Eye (tissue), 1 donor: Measurements from ENCODE around the gene MTREX.

Source experiments
- DNase-seq: peaks from one replicate; pipeline ENCODE4 v3.0.0-alpha.2; 2015

MTREX gene

DNA sequence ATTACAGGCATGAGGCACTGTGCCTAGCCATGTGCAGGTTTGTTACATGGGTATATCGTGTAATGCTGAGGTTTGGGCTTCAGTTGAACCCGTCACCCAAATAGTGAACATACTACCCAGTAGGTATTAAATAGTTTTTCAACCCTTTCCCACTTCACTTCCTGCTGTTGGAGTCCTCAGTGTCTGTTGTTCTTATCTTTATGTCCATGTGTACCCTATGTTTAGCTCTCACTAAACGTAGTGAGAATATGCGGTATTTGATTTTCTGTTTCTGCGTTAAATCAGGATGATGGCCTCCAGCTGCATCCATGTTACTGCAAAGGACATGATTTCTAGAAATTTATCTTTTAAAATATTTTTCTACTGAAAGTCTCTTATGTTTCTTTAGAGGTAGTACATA is 17.8 kb downstream of the MTREX start:
- DNase-seq, result no peak

DNA sequence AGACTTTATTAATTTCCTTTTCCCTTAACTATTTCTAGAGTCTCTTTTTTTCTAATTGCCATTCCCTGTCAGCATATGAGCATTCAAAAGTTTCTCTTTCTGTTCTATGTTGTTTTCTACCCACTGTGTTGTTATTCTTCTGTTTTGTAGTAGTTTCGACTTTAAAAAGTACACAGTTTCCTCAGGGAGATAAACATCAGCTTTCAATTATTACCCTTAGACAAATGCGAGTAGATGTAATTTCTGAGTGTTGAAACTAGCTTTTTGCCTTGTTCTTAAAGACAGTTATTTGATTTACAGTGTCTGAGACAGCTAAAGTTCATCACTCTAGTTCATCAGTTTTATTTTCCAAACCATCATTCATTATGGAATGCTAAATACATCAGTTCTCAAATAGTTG is 19.5 kb downstream of the MTREX start:
- DNase-seq, result no peak

DNA sequence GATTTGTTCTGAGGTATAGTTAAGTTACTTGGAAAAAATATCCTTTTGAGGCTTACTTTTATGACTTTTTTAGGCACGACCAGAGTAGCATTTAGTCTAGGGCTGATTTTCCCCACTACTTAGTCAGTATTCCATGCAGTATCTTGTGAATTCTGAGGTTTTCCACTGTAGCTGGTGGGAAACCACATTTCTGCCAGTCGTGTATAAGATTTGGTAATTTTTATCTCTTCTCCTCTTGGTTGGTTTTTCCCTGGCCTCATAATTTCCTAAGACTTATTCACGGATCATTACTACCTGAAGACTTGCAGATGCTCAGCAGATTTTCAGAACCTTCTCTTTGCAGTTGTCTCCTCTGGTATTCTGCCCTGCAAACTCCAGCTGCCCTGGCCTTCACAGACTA is 23.5 kb downstream of the MTREX start:
- DNase-seq, result no peak

DNA sequence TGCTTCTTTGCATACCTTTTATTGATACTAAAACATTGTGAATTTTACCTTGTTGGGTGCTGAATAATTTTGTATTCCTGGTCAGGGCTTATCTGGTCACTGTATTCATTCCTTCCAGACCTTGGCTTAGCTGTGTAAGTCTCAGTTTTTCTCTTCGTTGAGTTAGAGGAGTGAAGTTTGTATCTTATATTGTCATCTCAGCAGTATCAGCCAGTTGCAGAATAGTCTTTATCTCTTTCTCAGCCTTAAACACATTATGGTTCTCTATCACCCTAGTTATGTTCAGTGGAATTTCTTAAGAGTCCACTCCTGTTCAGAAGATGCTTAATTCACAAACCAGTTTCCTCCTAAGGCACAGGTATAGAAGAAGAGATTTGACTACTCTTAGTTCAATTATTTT is 25.2 kb downstream of the MTREX start:
- DNase-seq, result no peak

DNA sequence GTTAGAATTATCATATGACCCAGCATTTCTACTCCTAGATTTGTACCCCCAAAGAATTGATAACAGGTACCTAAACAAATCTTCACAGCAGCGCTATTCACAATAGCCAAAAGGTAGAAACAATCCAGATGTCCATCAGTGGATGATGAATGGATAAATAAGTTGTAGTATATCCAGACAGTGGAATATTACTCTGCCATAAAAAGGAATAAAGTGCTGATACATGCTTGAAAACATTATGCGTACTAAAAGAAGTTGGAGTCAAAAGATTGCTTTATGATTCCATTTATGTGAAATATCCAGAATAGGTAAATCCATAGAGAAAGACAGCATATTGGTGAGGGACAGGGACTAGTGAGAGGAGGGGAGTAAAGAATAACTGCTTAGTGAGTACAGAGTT is 26.0 kb downstream of the MTREX start:
- DNase-seq, result no peak

DNA sequence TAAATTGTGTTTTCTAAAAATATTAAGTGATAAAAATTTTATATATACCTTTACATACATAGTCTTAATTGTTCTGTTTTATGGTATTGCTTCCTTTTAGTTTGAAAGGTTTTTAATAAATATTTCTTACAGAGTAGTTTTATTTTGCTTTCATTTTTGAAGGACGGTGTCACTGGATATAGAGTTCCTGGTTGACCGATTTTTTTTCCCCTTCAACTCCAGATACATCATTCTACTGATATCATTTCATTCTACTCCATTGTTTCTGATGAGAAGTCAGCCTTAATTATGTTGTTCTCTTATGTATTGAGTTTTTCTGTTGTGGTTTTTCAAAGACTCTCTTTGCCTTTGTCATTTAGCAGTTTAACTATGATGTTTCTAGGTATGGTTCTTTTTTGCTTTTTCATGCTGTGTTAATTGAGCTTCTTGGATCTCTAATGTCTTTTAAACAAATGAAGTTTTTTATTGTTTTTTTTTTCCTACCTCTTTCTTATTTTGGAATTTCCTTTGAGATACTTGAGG is 30.4 kb downstream of the MTREX start:
- no peak for DNase-seq

DNA sequence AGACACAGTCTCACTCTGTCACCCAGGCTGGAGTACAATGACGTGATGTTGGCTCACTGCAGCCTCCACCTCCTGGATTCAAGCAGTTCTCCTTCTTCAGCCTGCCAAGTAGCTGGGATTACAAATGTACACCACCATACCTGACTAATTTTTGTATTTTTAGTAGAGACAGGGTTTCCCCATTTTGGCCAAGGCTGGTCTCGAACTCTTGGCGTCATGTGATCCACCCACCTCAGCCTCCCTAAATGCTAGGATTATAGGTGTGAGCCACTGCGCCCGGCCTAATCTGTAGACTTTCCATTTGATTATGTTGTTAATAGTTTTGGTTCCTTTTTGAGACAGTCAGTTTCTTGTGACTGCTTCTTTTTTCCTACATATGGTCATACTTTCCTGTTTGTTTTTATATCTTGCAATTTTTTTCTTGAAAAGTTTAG is 31.0 kb downstream of the MTREX start:
- no peak for DNase-seq

DNA sequence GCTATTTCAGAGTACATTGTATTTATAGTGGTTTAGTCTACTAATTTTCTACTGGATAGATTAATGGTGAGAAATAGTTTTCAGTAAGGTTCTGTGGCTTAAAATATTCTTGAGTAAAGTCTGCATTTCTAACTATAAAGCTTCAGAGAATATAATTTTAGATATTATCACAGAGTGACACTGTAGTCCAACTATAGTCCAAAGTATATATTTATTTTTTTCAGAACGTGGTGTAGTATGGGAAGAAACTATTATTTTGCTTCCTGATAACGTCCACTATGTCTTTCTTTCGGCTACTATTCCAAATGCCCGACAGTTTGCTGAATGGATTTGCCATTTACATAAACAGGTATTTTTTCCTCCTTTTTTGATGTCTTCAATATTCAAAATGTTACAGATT is 35.3 kb downstream of the MTREX start:
- no peak for DNase-seq

DNA sequence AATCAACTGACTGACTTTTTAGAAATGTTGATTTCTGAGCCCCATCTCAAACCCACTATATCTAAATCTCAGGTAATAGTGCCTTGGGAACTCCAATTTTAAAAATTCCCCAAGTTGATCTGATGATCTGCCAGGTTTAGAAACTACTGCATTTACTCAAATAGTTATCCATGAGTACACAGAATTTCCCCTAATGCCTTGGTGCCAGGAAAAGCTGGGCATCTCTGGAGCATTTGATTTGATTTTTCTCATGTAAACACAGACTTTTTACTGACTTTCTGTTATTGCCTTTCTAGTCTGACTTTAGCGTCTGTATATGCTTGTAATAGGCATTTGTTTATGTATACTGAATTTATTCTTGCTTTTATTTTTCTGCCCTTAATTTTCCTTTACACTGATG is 35.8 kb downstream of the MTREX start:
- no peak for DNase-seq

DNA sequence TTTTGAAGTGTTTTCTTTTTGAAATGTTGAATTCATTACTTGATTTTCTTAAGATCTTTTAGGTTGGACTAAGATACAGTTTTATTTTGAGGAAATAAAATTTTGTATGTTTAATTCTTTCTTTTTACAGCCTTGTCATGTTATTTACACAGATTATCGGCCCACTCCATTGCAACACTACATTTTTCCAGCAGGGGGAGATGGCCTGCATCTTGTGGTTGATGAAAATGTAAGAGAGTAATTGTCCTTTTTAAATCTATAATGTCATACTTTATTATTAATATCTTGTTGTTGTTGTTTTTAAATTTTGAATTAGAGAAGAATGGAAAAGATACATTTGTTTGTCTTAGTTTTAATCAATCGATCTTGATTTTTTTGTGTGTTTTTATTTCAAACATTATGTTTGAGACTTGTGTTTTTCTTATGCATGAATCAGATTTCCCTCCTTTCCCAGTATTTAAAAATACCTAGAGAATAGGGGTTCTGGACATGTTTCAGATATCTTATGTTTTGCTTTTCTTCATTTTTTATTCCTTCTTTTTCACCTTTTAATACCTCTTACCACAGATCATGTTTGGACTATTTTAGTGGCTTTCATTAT is 36.7 kb downstream of the MTREX start:
- peak; percentile 89 for DNase-seq

DNA sequence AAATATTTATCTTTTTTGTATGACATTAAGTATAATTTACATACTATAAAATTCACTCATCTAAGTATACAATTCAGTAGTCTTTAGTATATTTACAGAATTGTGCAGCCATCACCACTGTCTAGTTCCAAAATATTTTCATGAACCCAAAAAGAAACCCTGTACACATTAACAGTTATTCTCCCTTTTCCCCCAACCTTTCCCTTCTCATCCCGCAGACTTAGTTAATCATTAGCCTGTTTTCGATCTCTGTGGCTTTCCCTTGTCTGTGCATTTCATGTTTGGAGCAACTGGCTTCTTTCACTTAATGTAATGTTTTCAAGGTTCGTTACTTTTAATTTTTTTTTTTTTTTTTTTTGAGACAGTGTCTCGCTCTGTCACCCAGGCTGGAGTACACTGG is 37.5 kb downstream of the MTREX start:
- no peak for DNase-seq

DNA sequence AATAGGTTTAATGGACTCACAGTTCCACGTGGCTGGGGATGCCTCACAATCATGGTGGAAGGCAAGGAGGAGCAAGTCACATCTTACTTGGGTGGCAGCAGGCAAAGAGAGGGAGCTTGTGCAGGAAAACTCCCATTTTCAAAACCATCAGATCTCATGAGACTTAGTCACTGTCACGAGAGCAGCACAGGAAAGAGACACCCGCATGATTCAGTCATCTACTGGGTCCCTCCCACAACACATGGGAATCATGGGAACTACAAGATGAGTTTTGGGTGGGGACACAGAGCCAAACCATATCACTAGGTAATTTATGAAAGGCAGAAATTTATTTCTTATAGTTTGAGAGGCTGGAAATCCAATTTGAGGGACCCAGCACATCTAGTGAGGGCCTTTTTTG is 40.0 kb downstream of the MTREX start:
- no peak for DNase-seq

DNA sequence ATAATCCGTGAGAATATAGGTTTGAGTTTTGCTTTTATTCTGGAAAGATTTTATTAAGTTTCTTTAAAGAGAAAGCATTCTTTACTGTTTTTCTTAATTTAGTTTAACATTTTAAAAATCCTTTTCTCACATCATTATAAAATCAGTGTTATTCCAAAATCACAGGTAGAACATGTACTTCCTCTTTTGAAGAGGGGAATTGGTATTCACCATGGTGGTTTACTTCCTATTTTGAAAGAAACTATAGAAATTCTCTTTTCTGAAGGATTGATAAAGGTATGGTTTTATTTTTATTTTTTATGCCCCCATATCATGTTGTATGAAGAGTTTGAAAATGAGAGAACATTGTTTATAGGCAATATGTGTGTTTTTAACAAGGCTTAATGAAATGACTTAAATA is 43.0 kb downstream of the MTREX start:
- DNase-seq, result no peak

DNA sequence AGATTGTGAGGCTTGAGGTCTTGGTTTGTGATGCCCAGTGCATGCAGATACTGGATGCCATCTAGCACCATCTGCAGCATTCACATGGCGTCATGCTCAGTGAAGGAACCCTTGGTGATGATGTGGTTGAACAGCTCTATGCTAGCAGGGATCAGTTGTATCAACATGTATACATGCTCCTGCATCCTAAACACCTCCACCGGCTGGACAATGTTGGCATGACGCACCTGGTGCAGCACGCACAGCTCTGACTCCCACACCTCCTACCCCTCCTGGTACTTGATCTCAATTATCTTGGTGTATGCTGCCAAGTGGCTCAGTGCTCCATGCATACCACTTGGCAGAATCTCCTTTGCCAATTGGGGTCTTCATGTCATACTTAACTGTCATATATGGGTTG is 49.1 kb downstream of the MTREX start:
- no peak for DNase-seq

DNA sequence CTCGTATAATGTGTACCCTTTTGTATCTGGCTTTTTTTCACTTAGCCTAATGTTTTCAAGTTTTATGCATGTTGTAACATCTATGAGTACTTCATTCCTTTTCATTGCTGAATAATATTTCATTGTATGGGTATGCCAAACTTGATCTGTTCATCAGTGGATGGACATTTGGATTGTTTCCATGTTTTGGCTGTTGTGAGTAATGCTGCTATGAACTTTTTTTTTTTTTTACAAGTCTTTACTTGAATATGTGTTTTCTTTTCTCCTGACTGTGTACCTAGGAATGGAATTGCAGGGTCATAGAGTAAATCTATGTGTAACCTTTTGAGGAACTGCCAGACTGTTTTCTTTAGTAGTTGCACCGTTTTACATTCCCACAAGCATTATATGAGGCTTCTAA is 52.4 kb downstream of the MTREX start:
- no peak for DNase-seq

DNA sequence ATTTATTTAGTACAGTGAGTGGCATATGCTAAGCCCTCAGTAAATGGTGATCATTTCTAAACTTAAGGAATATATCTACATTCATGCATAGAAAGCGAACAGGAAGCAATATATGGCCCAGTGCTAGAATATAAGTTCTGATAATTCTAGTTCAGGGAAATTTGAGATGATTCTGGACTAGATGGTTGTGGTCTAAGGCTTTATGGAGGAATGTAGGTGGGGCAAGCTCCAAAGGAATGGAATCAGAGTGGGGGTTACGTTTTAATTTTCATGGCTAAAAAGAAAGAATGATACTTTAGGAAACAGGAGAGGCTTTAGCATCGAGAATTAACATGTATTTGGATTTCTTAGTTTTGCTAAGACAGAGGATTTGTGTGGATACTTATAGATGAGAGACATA is 56.1 kb downstream of the MTREX start:
- no peak for DNase-seq

DNA sequence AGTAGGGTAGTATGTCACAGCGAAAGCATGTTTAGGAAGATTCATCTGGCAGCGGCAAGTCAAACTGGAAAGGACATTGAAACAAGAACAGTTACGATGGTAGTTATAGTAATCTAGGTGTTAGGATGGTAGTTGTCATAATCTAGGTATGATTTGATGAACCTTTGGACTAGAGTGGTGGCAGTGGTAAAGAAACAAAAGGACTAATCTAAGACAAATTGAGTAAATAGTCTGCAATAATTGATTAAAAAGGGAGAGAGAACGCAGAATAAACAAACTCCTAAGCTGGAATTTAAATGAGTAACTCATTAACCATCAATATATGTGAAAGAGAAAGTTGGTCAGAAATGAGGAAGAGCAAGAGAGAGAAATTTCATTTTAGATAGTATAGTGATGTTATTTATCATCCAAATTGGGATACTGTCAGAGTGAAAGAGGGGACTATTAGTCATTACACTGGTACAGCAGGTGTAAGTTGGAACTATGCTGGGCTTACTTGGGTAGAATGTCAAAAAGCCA is 56.8 kb downstream of the MTREX start:
- no peak for DNase-seq

DNA sequence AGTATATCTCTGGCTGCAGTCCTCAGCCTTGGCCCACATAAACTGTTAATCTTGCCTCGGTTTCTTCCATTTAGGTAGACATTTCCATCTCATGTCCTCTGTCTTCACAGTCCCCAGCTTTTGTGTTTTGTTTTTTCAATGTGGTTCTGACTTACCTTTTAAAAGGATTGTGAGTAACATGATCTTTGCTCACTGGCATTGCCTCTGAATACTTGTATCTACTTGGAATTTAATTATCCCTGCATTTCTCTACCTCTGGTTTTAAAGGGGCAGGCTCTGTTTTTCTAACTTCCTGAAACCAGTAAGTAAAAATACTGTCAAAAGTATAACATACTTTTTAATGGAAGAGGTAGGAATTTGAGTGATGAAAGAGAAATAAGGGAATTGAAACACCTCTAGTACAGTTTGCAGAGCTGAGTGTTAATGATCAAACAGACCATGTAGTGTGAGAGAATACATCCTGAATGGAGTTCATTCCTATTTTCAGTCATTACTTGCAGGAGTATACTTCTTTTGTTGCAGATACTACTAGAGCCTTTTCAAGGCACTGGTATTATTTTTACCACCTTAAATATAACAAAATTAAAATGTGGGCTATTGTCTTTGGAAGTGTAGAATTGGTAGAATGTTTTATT is 62.6 kb downstream of the MTREX start:
- no peak for DNase-seq

DNA sequence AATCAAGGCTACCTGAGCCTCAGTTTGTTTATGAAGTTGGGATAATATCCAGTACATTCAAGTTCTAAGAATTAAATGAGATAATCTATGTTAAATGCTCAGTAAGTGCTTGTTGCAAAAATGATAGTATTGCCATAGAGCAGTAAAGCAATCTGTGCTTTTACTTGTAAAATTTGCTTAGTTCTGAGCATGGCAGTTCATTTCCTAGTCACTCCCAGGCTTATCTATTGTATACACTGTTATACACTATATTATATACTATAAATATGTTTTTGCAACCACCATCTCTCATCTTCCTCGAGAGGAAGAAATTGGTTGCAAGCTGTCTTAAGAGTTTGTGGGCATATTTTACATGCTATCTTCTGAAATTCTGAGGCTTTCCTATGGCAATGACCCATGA is 63.4 kb downstream of the MTREX start:
- no peak for DNase-seq

DNA sequence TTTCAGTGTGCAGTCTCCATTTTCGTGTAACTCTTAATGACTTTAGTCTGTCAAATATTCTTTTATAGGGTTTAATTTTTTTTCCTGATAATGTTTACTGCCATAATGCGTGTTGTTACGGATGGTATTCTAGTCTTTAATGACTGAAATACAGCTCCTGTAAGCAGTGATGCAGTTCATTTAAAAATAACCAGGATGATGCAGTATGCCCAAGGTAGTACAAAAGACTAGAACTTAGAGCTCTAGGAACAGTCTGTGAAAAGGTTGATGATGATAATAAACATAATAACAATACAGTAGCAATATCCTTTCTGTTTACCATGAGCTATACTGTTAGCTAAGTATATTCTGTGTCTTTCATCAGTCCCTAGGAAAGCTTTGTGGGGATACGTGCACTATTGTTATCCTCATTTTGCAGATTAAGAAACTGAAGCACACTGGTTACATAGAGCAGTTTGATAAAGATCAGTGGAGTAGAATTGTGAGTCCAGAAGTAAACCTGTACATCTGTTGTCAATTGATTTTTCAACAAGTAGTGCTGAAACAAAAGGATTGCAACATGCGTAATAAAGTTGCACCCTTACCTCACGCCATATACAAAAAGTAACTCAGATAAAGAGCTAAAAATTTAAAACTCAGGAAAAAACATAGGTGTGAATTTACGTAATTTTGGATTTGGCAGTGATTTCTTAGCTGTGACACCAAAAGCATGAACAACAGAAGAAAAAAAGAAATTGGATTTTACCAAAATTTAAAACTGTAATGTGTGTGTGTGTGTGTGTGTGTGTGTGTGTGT is 64.5 kb downstream of the MTREX start:
- DNase-seq, result peak; percentile 30

DNA sequence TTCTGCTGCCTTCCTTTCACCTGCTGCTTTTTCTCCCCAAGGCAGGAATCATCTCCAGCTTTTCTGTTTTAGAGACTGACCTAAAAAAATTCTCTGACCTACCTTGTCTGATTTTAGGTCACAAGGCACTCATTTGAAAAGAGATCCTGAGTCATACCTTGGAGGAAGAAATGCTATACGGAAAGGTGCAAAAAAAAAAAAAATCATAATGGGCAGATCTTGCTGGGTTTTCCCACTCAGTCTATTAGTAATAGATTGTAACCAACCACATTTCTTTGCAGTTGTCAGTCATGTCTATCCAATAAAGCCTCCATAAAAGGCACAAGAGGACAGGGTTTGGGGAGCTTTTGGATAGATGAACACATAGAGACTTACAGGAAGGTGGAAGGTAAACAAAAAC is 70.0 kb downstream of the MTREX start:
- DNase-seq, result no peak

DNA sequence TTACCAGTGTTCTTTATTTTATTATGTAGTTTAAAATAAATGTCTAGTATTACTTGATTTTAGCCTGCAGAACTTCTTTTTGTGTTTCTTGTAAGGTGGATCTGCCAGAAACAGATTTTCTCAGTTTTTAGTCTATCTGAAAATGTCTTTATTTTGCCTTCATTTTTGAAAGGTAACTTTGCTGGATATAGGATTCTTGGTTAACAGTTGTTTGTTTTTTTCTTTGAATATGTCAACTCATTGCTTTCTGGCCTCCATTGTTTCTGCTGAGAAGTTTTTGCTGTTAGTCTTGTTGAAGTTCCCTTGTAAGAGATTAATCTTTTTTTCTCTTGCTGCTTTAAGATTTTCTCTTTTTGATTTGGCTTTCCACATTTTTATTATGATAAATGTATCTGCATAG is 75.5 kb downstream of the MTREX start:
- DNase-seq, result no peak

DNA sequence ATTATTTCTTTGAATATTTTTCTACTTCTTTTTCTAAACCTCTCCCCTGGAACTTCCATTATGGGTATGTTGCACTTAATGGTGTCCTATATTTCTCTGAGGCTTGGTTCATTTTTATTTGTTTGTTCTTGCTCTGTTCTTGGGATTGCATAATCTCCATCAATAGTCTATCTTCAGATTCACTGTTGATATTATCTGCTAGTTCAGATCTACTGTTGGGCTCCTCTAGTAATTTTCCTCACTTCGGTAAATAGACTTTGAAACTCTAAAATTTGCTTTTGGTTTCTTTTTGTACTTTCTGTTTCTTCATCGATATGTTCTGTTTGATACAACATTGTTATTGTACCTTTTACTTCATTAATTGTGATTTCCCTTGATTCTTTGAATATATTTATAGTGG is 76.3 kb downstream of the MTREX start:
- DNase-seq, result no peak

DNA sequence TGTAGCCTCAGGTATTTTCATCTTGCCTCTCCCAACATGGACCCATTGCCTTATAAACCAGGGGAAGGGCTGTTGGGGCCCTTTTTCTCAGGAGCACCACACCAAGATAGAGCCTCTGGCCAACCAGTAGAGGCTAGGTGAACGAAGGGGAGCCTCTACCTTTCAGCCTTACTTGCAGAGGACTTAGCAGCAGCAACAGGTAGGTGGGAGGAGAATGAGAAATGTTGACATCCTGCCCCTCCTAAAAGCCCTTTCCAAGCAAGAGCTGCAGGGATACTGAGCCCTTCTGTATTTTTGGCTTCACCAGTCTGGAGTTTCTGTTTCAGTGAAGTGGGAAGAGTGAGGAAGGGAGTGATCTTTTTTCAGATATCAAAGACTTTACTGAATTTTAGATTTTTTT is 77.4 kb downstream of the MTREX start:
- DNase-seq, result no peak
